Ishikawa (cell line): Measurements from ENCODE around the gene RIN3.

ENCODE experiments used
- CEBPB ChIP-seq: IDR thresholded peaks from 2 replicates; pipeline ENCODE4 v1.6.1; 2012
- EP300 ChIP-seq: IDR thresholded peaks from 2 replicates; pipeline ENCODE4 v1.6.1; 2012; ENCODE audit warnings: borderline replicate concordance
- RAD21 ChIP-seq: IDR thresholded peaks from 2 replicates; pipeline ENCODE4 v1.6.1; 2012; ENCODE audit warnings: low read depth
- TAF1 ChIP-seq: IDR thresholded peaks from 2 replicates; pipeline ENCODE4 v1.6.1; 2012; ENCODE audit warnings: low read depth, mild to moderate bottlenecking
- TEAD4 ChIP-seq: IDR thresholded peaks from 2 replicates; pipeline ENCODE4 v1.6.1; 2012
- ZBTB7A ChIP-seq: IDR thresholded peaks from 2 replicates; pipeline ENCODE4 v1.6.1; 2012; ENCODE audit warnings: low read depth
- TF ChIP-seq, protein P1 (sequence below): IDR thresholded peaks from 2 replicates; pipeline ENCODE4 v1.6.1; 2012
- TF ChIP-seq, protein P2 (sequence below): IDR thresholded peaks from 2 replicates; pipeline ENCODE4 v1.6.1; 2012

DNA sequence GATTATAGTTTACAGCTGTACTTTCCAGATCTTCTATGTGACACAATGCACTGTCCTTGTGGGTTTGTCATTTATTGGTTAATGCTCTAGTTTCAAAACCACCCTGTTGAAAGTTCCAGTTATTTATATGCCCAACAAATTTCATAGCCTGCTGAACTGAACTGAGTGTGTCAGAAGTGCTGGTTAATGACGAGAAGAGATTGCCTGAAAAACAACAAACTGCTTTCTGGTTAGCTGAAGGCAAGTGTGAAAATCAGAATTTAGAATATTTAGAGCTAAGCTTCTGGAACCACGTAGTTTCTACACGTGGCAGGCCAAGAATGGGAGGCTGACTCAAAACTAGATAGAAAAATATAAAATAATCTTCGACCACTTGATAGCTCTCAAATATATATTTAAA is 19.1 kb upstream of the RIN3 start:
- TF ChIP-seq TEAD4, result no peak
- TF ChIP-seq, protein P1, sequence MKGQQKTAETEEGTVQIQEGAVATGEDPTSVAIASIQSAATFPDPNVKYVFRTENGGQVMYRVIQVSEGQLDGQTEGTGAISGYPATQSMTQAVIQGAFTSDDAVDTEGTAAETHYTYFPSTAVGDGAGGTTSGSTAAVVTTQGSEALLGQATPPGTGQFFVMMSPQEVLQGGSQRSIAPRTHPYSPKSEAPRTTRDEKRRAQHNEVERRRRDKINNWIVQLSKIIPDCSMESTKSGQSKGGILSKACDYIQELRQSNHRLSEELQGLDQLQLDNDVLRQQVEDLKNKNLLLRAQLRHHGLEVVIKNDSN, result no peak
- TF ChIP-seq CEBPB, result no peak
- no peak for TF ChIP-seq RAD21
- TF ChIP-seq EP300, result no peak
- TF ChIP-seq, protein P2, sequence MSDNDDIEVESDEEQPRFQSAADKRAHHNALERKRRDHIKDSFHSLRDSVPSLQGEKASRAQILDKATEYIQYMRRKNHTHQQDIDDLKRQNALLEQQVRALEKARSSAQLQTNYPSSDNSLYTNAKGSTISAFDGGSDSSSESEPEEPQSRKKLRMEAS, result no peak
- TF ChIP-seq ZBTB7A, result no peak
- no peak for TF ChIP-seq TAF1
